Stomach (tissue), 4 donors: Measurements from ENCODE around the gene ZNF25.

Source experiments
- POLR2AphosphoS5 ChIP-seq, 3 donors: sonication (generic); formaldehyde crosslinking; IDR thresholded peaks; one replicate each; pipeline ENCODE4 v1.6.1; 2016; ENCODE audit warnings: antibody characterized with exemption in 3 of 3
- TF ChIP-seq, protein P1 (sequence below), 7 experiments: fragments of 450-650 bp in 4 of 7; fragments of 200-600 bp in 3 of 7; sonication (generic) in 3 of 7; IDR thresholded peaks; one replicate each; pipeline ENCODE4 v1.5.1; 2016 to 2019; ENCODE audit warnings: antibody characterized with exemption in 7 of 7, control low read depth in 2 of 7, mild to moderate bottlenecking in 1 of 7

GRCh38 chr10:37960591-37961137 lies 15.8 kb downstream of the ZNF25 start:
- TF ChIP-seq, protein P1, sequence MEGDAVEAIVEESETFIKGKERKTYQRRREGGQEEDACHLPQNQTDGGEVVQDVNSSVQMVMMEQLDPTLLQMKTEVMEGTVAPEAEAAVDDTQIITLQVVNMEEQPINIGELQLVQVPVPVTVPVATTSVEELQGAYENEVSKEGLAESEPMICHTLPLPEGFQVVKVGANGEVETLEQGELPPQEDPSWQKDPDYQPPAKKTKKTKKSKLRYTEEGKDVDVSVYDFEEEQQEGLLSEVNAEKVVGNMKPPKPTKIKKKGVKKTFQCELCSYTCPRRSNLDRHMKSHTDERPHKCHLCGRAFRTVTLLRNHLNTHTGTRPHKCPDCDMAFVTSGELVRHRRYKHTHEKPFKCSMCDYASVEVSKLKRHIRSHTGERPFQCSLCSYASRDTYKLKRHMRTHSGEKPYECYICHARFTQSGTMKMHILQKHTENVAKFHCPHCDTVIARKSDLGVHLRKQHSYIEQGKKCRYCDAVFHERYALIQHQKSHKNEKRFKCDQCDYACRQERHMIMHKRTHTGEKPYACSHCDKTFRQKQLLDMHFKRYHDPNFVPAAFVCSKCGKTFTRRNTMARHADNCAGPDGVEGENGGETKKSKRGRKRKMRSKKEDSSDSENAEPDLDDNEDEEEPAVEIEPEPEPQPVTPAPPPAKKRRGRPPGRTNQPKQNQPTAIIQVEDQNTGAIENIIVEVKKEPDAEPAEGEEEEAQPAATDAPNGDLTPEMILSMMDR (IDR thresholded peaks at IDR 0.05): no peak
- TF ChIP-seq POLR2AphosphoS5 (IDR thresholded peaks at IDR 0.05): no peak
